Measurements from ENCODE around the gene AMFR. TPM values are rescaled to one million over a fixed set of nuclear protein-coding genes. Genes with fewer than 3 reads are reported as not detected.

AMFR gene
- total RNA-seq, 1 donor from 2014 or later: 69.9 TPM

GRCh38 chr16:56336071-56336688, 89.2 kb downstream of the AMFR start:
- Mint-ChIP-seq H3K27ac (ENCODE audit: unreplicated experiment) (no peak overlapping the region), H3K4me3 (ENCODE audit: unreplicated experiment) (no peak overlapping the region), H3K36me3 (ENCODE audit: unreplicated experiment) (peaks cover 11% of the 10 kb centered on the region), H3K9me3 (ENCODE audit: unreplicated experiment) (peaks cover 22% of the 10 kb centered on the region), H3K27me3 (ENCODE audit: unreplicated experiment) (peaks cover 32% of the 10 kb centered on the region), H3K4me1 (ENCODE audit: low read depth, unreplicated experiment) (peaks cover 20% of the 10 kb centered on the region)
- TF ChIP-seq CTCF (IDR thresholded peaks at IDR 0.05; ENCODE audit: partially characterized antibody, unreplicated experiment): no peak
- no peak for DNase-seq

- TF ChIP-seq CTCF (IDR thresholded peaks at IDR 0.05; ENCODE audit: partially characterized antibody, unreplicated experiment): no peak
- Mint-ChIP-seq H3K9me3 (ENCODE audit: unreplicated experiment) (peaks cover 22% of the 10 kb centered on the region), H3K4me3 (ENCODE audit: unreplicated experiment) (no peak overlapping the region), H3K27ac (ENCODE audit: unreplicated experiment) (no peak overlapping the region), H3K27me3 (ENCODE audit: unreplicated experiment) (peaks cover 30% of the 10 kb centered on the region), H3K4me1 (ENCODE audit: low read depth, unreplicated experiment) (peaks cover 26% of the 10 kb centered on the region), H3K36me3 (ENCODE audit: unreplicated experiment) (no peaks in the 10 kb centered on the region)
- no peak for DNase-seq
Observed at GRCh38 chr16:56334761-56335160, 90.6 kb downstream of the AMFR start.

GRCh38 chr16:56332464-56333079, 92.8 kb downstream of the AMFR start:
- Mint-ChIP-seq H3K27ac (ENCODE audit: unreplicated experiment) (peak overlapping the region; percentile 52), H3K36me3 (ENCODE audit: unreplicated experiment) (peaks cover 3% of the 10 kb centered on the region), H3K4me1 (ENCODE audit: low read depth, unreplicated experiment) (peaks cover 34% of the 10 kb centered on the region), H3K27me3 (ENCODE audit: unreplicated experiment) (peaks cover 29% of the 10 kb centered on the region), H3K9me3 (ENCODE audit: unreplicated experiment) (peaks cover 20% of the 10 kb centered on the region), H3K4me3 (ENCODE audit: unreplicated experiment) (peak overlapping the region; percentile 43)
- peak; percentile 62 for DNase-seq
- TF ChIP-seq CTCF (IDR thresholded peaks at IDR 0.05; ENCODE audit: partially characterized antibody, unreplicated experiment): no peak

- H3K9me3 Mint-ChIP-seq (ENCODE audit: unreplicated experiment): peaks cover 21% of the 10 kb centered on the region
- no peak for DNase-seq
- peaks cover 3% of the 10 kb centered on the region for H3K36me3 Mint-ChIP-seq (ENCODE audit: unreplicated experiment)
- peak overlapping the region; percentile 52 for H3K27ac Mint-ChIP-seq (ENCODE audit: unreplicated experiment)
- TF ChIP-seq CTCF (IDR thresholded peaks at IDR 0.05; ENCODE audit: partially characterized antibody, unreplicated experiment): no peak
- H3K4me1 Mint-ChIP-seq (ENCODE audit: low read depth, unreplicated experiment): peaks cover 31% of the 10 kb centered on the region
- peaks cover 27% of the 10 kb centered on the region for H3K27me3 Mint-ChIP-seq (ENCODE audit: unreplicated experiment)
- peak overlapping the region; percentile 27 for H3K4me3 Mint-ChIP-seq (ENCODE audit: unreplicated experiment)
Observed at GRCh38 chr16:56331915-56332314, 93.4 kb downstream of the AMFR start.

GRCh38 chr16:56331399-56331798, 93.9 kb downstream of the AMFR start:
- Mint-ChIP-seq H3K9me3 (ENCODE audit: unreplicated experiment) (peaks cover 20% of the 10 kb centered on the region), H3K27me3 (ENCODE audit: unreplicated experiment) (peaks cover 28% of the 10 kb centered on the region), H3K36me3 (ENCODE audit: unreplicated experiment) (peaks cover 3% of the 10 kb centered on the region), H3K4me1 (ENCODE audit: low read depth, unreplicated experiment) (peaks cover 30% of the 10 kb centered on the region), H3K4me3 (ENCODE audit: unreplicated experiment) (peak overlapping the region; percentile 27), H3K27ac (ENCODE audit: unreplicated experiment) (peak overlapping the region; percentile 20)
- DNase-seq: no peak
- TF ChIP-seq CTCF (IDR thresholded peaks at IDR 0.05; ENCODE audit: partially characterized antibody, unreplicated experiment): no peak

All from glutamatergic neuron (in vitro differentiated cells).